NCI-H2107 treated with DMSO at 0.1 percent for 48 hours (cell line): ENCODE results near the gene JPT2.

Experiments used
- DNase-seq: peaks from one replicate; lab custom pipeline; 2025; ENCODE audit not compliant: unreplicated experiment; lab: John Stamatoyannopoulos, UW

JPT2 gene

GRCh38 chr16:1749152-1750117, 71.4 kb downstream of the JPT2 start:
- DNase-seq, result no peak
